DMS53 treated with DMSO at 0.1 percent for 48 hours (cell line): Measurements from ENCODE around the gene UNC5B.
"Not testable (repeated sequence)": the region's sequence is repeated elsewhere in the genome, so short reads cannot be mapped to it uniquely, and the experiment has no call there.

ENCODE experiments used
- DNase-seq: peaks from one replicate; lab custom pipeline; 2025; ENCODE audit not compliant: unreplicated experiment; lab: John Stamatoyannopoulos, UW

Gene UNC5B

DNA sequence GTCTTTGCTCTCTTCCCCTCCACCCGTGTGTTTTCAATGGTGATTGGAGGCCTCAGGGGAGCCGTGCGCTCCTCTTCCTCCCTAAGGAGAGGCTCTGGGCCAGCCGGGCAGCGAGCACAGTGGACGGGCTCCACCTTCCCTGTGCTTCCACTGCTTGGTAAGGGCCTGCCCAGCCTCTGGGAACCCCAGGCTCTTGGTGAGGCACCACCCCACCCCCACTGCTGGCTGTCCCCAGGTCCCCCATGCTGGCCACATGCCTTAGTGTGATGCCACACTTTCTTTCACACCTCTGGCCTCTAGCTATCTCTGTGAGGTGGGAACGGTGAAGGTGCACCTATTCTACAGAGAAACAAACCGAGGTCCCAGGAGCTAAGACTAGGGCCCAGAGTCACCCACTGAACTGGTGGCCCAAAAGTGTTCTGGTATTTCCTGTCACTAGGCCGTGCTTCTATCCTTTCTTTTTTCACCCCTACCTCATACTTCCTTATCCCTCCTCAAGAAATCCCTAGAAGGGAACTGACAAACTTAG, 53.3 kb downstream of the UNC5B start:
- no peak for DNase-seq

- peak; percentile 49 for DNase-seq
These were observed 54.0 kb downstream of the UNC5B start for GRCh38 chr10:71266147-71266917.

DNA sequence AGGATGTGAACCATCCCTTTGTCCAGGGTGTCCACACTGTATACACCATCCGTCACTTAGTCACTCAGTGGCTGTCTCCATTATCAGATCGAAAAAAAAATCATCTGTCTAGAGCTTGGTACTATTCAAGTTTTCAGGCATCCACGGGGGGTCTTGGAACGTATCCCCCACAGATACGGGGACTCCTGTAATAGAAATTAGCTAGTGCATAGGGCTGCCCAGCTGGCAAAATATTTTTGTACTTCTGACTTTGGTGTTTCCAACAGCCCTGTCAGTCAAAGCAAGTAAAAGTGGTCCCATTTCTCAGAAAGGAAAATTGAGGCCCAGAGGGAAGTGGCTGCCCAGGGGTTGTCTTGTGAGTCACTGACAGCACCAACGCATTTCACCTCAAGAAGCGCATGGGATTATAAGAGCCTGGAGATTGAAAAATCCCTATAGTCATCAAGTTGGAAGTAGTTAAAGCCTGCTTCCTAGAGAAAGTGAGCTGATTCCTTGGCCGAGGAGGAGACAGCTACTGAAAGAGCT, 54.6 kb downstream of the UNC5B start:
- no peak for DNase-seq

DNA sequence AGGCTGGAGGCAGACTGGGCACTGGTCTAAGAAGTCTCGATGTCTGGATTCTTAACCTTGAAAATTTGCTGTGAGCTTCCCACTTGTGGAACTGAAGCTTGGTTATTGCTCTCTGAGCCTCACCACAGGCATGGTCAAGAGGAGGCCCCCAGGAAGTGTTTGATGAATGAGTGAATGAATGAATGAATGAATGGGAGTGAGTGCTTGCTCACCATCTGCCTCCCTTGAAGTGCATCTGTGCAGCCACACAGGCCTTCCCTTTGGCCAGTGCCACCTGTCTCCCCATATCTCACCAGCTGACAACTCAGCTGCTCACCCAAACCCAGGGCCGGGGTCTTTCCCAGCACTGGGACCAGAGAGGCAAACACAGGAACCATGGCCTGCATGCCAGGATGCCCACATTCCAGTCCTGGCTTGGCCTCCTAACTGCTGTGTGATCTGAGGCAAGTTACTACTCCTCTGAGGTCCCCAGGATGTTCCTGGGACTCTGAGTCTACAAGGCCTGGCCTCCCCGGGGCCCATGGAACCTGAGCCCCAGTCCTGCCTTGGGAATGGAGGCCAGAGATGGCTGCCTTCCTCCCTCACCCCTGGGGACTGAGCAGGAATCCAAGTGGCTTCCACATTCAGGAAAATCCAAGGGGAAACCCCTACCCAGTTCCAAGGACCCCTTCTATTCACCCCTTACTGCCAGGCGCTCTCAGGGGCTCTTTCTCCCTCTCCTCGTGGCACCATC, 55.3 kb downstream of the UNC5B start:
- no peak for DNase-seq

GRCh38 chr10:71268247-71268691, 55.9 kb downstream of the UNC5B start:
- DNase-seq, result no peak

GRCh38 chr10:71268758-71269157, 56.4 kb downstream of the UNC5B start:
- DNase-seq, result no peak

DNA sequence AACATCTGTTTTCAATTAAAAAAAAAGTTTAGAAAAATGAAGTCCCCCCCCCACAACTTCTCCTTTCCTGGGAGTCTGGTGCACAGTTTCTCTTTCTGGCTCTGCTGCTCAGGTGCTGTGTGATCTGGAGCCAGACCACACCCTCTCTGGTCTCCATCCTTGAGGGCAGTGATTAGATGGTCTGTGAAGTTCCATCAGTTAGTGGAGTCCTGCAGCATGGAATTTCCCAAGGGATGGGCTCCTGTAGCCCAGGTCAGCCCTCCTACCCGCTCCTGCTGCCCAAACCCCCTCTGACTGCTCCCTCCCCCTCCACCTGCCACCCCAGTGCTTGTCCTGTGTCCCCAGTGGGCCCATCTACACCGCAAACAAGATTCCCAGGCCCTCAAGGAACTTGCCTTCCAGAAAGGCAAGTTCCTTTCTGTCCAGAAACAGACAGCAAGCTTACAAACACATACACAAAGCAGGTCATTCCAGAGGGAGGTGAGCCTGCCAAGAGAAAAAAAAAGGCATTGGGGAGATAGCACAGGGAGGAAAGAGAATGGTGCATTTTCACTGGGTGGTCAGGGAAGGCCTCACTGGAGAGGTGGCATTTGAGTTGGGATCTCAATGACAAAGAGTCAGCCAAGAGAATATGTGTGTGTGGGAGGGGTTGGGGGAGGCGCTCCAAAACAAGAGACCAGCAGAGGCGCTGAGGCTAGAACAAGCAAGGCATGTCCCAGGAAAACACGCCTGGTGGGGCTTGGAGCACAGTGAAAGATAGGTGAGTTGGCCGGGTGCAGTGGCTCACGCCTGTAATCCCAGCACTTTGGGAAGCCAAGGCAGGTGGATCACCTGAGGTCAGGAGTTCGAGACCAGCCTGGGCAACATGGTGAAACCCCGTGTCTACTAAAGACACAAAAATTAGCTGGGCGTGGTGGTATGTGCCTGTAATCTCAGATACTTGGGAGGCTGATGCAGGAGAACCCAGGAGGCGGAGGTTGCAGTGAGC, 57.2 kb downstream of the UNC5B start:
- DNase-seq, result no peak

GRCh38 chr10:71270301-71271220, 58.2 kb downstream of the UNC5B start:
- DNase-seq, result peak; percentile 71

- DNase-seq, result no peak
These were observed 59.3 kb downstream of the UNC5B start for GRCh38 chr10:71271662-71272055.

- no peak for DNase-seq
These were observed 59.8 kb downstream of the UNC5B start for GRCh38 chr10:71272056-71272771.

GRCh38 chr10:71272974-71273373, 60.6 kb downstream of the UNC5B start:
- not testable (repeated sequence) for DNase-seq

- DNase-seq, result no peak
These were observed 61.1 kb downstream of the UNC5B start for GRCh38 chr10:71273506-71273905.

- DNase-seq, result no peak
These were observed 62.8 kb downstream of the UNC5B start for GRCh38 chr10:71274901-71275796.

GRCh38 chr10:71276873-71277272, 64.5 kb downstream of the UNC5B start:
- DNase-seq, result no peak

DNA sequence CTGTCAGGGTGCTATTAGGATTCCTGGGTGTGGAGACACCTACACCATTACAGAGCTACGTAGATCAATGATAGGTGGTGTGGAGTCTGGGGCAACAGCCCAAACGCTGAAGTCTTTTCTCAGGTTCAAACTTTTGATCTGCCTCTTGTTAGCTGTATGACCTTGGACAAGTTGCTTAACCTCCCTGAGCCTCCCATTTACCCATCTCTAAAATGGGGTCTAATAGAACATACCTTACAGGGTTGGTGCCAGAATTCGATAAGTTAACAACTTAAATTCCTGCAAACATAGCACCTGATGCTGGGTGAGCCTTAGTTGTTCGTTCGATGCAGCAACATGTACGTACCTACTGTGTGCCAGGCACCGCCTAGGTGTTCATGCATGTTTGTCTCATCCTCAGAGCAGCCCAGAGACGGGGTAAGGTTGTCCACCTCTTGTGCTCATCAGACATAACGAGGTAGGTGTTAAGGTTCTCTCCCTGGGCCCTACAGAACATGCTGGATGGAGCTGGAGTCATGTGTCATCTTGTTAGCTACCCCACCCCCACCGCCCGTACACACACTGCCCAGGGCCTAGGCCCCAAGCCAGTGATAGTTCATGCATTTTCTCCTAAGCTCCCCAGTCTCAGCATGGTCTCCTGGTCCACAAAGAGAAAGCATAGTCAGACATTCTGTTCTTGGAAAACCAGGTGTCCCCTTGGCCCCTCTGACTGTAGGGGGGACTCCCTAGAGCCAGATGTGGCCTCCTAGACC, 65.7 kb downstream of the UNC5B start:
- DNase-seq, result no peak

DNA sequence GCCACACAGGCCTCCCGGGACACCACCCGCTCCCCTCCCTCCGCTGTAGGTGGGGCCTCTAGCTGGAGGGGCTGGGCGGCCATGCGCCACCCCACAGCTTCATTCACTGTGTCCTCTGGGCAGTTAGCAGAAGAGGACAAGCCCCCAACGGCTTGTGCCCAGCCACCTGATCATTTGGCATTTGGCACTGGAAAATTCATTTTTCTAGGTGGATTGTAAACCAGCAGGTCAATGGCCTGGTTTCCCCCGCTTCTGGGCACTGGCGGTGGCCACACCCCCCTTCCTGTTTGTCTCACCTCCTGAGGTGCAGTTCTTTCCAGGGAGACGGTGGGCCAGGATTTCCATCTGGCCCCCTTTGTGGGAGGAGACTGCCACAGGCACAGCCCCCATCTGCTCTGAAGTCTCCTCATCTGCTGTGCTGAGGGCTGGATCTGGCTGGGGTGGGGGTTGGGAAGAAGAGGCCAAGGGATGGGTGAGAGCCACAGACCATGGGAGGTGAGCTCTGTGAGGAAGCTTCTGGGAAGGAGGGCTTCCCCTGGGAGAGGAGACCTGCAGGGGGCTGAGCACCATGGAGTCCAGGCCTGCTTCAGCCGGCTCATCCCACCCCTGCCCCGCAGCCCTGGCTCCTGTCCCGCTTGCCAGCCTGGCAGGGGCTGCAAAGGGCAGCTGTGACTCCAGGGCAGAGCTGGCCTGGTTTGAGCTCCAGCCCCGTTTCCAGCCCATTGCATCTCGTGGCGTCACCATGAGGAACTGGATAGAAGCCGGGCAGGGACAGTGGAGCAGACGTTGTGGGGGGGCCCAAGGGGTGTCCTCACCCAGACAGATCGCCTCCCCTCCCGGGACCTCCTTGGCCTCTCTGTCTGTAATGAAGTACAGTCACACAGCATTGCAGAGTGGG, 66.6 kb downstream of the UNC5B start:
- no peak for DNase-seq
